Osteocyte (in vitro differentiated cells): ENCODE data around the gene HLA-DQA1. TPM values are rescaled to one million over a fixed set of nuclear protein-coding genes. Genes with fewer than 3 reads are reported as not detected.
"Not testable (repeated sequence)": the region's sequence is repeated elsewhere in the genome, so short reads cannot be mapped to it uniquely, and the experiment has no call there.

Experiments
- DNase-seq: peaks from one replicate; pipeline ENCODE4 v3.0.0; 2021; ENCODE audit warnings: mixed read lengths; ENCODE audit not compliant: unreplicated experiment; ENCODE audit errors: extremely low spot score
- H3K27ac Mint-ChIP-seq: one replicate; pipeline ENCODE4 v1.8.0; 2021; ENCODE audit warnings: mild to moderate bottlenecking, mixed read lengths; ENCODE audit not compliant: unreplicated experiment
- H3K27me3 Mint-ChIP-seq: one replicate; pipeline ENCODE4 v1.8.0; 2021; ENCODE audit warnings: mixed read lengths; ENCODE audit not compliant: unreplicated experiment
- H3K36me3 Mint-ChIP-seq: one replicate; pipeline ENCODE4 v1.8.0; 2021; ENCODE audit warnings: mixed read lengths; ENCODE audit not compliant: unreplicated experiment
- H3K4me1 Mint-ChIP-seq: one replicate; pipeline ENCODE4 v1.8.0; 2021; ENCODE audit warnings: mixed read lengths; ENCODE audit not compliant: unreplicated experiment
- H3K4me3 Mint-ChIP-seq: one replicate; pipeline ENCODE4 v1.8.0; 2021; ENCODE audit warnings: mild to moderate bottlenecking, moderate library complexity, mixed read lengths; ENCODE audit not compliant: unreplicated experiment
- H3K9me3 Mint-ChIP-seq: one replicate; pipeline ENCODE4 v1.8.0; 2021; ENCODE audit warnings: mixed read lengths; ENCODE audit not compliant: unreplicated experiment
- total RNA-seq: library from RNA; stranded (reverse); gene quantifications from 2 replicates; pipeline ENCODE4 v1.2.1, GENCODE V29; 2021
- TF ChIP-seq, protein P1 (sequence below): fragments of 200-600 bp; sonication (generic); IDR thresholded peaks from 2 replicates; pipeline ENCODE4 v1.5.0; 2021; ENCODE audit warnings: antibody characterized with exemption, mild to moderate bottlenecking, moderate library complexity

HLA-DQA1 gene
- total RNA-seq, 1 donor from 2014 or later: not detected

DNA sequence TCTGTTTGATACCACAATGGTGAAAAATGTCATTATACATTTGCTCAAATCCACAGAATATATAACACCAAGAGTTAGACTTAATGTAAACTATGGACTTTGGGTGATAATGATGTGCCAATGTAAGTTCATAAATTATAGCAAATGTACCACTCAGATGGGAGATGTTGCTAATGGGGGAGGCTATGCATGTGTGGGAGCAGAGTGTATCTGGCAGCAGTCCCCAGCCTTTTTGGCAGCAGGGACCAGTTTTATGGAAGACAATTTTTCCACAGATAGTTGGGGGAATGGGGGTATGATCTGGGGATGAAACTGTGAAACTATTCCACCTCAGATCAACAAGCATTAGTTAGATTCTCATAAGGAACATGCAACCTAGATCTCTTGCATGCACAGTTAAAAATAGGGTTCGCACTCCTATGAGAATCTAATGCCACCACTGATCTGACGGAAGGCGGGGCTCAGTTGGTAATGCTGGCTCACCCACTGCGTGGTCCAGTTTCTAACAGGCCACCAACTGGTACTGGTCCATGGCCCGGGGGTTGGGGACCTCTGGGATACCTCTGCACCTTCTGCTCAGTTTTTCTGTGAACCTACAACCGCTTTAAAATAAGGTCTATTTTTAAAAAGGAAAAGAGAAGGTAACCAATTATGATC, 8.0 kb downstream of the HLA-DQA1 start:
- H3K36me3 Mint-ChIP-seq: no peaks in the 10 kb centered on the region
- TF ChIP-seq, protein P1, sequence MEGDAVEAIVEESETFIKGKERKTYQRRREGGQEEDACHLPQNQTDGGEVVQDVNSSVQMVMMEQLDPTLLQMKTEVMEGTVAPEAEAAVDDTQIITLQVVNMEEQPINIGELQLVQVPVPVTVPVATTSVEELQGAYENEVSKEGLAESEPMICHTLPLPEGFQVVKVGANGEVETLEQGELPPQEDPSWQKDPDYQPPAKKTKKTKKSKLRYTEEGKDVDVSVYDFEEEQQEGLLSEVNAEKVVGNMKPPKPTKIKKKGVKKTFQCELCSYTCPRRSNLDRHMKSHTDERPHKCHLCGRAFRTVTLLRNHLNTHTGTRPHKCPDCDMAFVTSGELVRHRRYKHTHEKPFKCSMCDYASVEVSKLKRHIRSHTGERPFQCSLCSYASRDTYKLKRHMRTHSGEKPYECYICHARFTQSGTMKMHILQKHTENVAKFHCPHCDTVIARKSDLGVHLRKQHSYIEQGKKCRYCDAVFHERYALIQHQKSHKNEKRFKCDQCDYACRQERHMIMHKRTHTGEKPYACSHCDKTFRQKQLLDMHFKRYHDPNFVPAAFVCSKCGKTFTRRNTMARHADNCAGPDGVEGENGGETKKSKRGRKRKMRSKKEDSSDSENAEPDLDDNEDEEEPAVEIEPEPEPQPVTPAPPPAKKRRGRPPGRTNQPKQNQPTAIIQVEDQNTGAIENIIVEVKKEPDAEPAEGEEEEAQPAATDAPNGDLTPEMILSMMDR: no peak
- no peak overlapping the region for H3K27ac Mint-ChIP-seq
- no peak for DNase-seq
- H3K4me3 Mint-ChIP-seq: no peak overlapping the region
- H3K9me3 Mint-ChIP-seq: peaks cover 4% of the 10 kb centered on the region
- H3K4me1 Mint-ChIP-seq: no peaks in the 10 kb centered on the region
- peaks cover 2% of the 10 kb centered on the region for H3K27me3 Mint-ChIP-seq

GRCh38 chr6:32655203-32655710, 18.1 kb downstream of the HLA-DQA1 start:
- no peaks in the 10 kb centered on the region for H3K4me1 Mint-ChIP-seq
- no peak for DNase-seq
- H3K4me3 Mint-ChIP-seq: no peak overlapping the region
- no peaks in the 10 kb centered on the region for H3K36me3 Mint-ChIP-seq
- H3K27me3 Mint-ChIP-seq: no peaks in the 10 kb centered on the region
- TF ChIP-seq, protein P1: no peak
- H3K9me3 Mint-ChIP-seq: peaks cover 7% of the 10 kb centered on the region
- no peak overlapping the region for H3K27ac Mint-ChIP-seq

GRCh38 chr6:32657329-32657728, 20.1 kb downstream of the HLA-DQA1 start:
- H3K9me3 Mint-ChIP-seq, H3K36me3 Mint-ChIP-seq, H3K4me3 Mint-ChIP-seq, H3K4me1 Mint-ChIP-seq, H3K27me3 Mint-ChIP-seq, DNase-seq, H3K27ac Mint-ChIP-seq: not testable (repeated sequence)

GRCh38 chr6:32657819-32658218, 20.6 kb downstream of the HLA-DQA1 start:
- not testable (repeated sequence) for H3K27ac Mint-ChIP-seq, H3K36me3 Mint-ChIP-seq, H3K27me3 Mint-ChIP-seq, H3K4me1 Mint-ChIP-seq, H3K9me3 Mint-ChIP-seq, H3K4me3 Mint-ChIP-seq, DNase-seq

- no peak for DNase-seq
- Mint-ChIP-seq H3K27ac (no peak overlapping the region), H3K27me3 (peaks cover 8% of the 10 kb centered on the region), H3K4me3 (no peak overlapping the region), H3K36me3 (no peaks in the 10 kb centered on the region), H3K4me1 (no peaks in the 10 kb centered on the region), H3K9me3 (peaks cover 7% of the 10 kb centered on the region)
- TF ChIP-seq, protein P1: no peak
These were observed 21.2 kb downstream of the HLA-DQA1 start for GRCh38 chr6:32658268-32658897.

GRCh38 chr6:32659856-32660595, 22.8 kb downstream of the HLA-DQA1 start:
- TF ChIP-seq, protein P1: no peak
- Mint-ChIP-seq H3K4me3 (no peak overlapping the region), H3K27me3 (peaks cover 18% of the 10 kb centered on the region), H3K4me1 (no peaks in the 10 kb centered on the region), H3K27ac (no peak overlapping the region), H3K36me3 (no peaks in the 10 kb centered on the region), H3K9me3 (peaks cover 7% of the 10 kb centered on the region)
- DNase-seq: no peak
